SKM-1 treated with dmso at 0.1 percent for 144 hours (cell line): ENCODE data around the gene SUSD1.
"Not testable (repeated sequence)": the region's sequence is repeated elsewhere in the genome, so short reads cannot be mapped to it uniquely, and the experiment has no call there.

Source experiments
- DNase-seq: peaks from one replicate; lab custom pipeline; 2025; ENCODE audit not compliant: unreplicated experiment; lab: John Stamatoyannopoulos, UW

The SUSD1 gene

GRCh38 chr9:112174222-112174964 lies 704 bp downstream of the SUSD1 start:
- peak; percentile 14 for DNase-seq

- DNase-seq, result no peak
Measured at GRCh38 chr9:112173489-112174221, 1.4 kb downstream of the SUSD1 start.

DNA sequence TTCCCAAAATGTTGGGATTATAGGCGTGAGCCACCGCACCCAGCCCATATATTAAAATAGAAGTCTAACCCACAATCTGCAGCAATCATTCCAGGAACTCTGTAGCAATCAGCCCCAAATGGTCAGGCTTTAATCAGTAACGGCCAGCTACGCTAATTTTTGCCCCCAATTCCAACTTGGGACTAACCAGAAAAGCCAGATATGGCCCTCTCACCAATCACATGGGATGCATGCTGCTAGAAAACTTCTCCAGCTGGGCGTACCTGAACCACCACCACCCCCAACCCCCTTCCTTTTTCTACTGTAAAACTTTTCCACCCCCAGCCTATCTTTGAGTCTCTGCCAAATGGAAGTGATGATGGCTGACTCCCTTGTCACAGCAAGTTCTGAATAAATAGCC lies 4.1 kb downstream of the SUSD1 start:
- no peak for DNase-seq

- DNase-seq, result no peak
Measured at GRCh38 chr9:112170235-112170634, 4.9 kb downstream of the SUSD1 start.

DNA sequence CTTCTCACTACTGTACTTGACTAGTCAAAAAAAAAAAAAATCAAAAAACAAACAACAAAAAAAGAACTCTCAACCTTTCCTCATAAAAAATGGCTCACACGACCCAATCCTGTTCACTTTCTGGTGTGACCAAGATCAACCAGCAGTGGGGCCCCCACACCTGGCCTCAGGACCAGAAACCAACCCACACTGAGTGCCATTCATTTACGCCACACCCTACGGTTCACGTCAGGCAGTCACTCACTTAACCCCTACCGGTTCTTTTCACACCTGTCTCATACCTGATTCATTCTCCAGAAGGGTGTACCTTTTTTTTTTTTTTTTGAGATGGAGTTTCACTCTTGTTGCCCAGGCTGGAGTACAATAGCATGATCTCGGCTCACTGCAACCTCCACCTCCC lies 5.7 kb downstream of the SUSD1 start:
- no peak for DNase-seq

DNA sequence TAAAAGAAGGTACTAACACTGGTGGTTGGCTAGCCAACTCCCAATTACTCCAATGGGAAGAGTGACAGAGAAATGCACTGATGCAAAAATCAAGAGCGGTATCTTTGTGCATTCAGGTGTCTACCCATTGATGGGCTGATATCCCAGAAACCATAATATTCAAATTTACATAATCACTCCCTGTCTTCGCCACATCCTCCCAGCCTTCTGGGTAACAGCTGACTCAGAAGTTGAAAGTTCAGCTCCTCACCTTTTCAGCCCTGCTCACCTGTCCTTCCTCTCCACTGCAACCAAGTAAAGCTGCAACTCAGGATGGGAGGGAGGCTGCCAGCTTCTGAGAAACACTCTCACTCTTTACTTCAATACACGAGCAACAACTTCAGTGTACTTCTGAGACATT lies 6.9 kb downstream of the SUSD1 start:
- DNase-seq, result no peak

GRCh38 chr9:112166176-112167140 lies 8.6 kb downstream of the SUSD1 start:
- no peak for DNase-seq

DNA sequence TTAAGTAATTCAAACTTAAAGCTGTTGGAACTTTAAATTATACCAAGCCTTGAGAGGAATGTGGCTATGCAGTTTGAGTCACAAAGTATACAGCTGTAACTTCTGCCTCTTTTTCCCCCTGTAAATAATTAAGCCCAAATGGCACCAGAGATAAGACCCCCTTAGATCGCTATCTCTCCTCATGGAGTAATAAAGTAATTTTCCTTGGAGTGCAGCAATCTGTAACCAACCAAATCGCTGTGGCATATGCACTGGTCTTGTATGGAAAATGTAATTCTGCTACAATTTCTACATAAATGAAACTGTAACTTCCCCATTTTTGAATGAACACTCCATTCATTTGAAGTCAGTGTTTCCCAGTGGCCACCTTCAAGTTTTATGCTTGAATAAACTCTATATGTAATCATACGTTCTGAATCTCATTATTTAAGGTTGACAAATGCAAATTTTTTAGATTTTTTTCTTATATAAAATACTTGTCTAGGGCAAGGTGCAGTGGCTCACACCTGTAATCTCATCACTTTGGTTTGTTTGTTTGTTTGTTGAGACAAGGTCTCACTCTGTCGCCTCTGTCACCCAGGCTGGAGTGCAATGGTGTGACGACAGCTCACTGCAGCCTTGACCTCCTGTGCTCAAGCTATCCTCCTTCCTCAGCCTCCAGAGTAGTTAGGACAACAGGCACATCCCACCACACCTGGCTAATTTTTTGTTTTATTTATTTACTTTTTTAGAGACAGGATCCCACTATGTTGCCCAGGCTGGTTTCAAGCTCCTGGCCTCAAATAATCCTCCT lies 12.3 kb downstream of the SUSD1 start:
- DNase-seq, result peak; percentile 11

DNA sequence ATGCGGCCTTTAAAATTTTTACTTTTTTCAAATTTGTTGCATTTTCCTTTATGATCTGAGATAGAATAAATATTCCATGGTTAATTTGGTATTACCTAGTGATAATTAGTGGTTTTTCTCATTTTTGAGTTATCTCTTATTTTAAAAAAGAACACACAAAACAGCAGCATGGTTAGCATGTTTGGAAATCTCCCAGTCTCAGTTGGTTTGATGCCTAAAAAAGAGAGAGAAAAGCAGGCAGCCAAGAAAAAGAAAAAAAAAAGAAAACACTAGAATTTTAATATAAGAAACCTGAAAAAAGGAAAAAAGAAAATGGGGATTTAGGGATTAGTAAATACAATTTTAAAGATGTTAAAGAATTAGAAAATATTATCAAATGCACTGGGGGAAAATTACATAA lies 15.3 kb downstream of the SUSD1 start:
- no peak for DNase-seq

DNA sequence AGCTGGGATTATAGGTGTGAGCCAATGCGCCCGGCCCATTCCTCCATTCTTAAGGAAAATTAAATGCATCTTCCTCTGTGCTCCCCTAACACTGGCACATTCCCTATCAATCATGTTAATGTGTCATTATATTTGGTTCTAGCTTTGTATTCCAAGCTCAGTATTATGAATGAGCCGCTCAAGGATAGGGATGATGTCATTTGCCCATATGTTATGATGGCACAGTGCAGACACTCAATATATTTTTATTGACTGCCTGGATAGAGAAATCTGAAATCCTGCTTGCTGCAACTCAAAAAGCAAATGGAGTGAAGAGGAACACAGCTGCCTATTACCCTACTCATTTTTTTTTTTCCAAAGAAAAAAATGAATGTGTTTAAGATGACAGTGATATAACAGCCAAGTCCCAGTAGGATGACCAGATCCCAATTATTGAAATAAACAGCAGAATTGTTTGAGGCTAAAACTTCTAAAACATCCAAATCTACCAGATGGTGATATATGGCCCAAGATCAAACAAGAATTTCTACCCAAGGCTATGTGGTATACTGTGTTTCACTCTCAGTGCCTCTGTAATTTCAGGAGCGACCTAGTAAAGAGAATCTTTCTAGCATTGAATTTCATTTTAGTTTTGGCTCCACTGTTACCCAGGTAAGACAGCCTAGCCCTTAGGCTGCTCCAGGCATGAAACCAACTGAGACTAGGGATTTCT lies 16.3 kb downstream of the SUSD1 start:
- DNase-seq, result no peak

GRCh38 chr9:112157961-112158360 lies 17.1 kb downstream of the SUSD1 start:
- no peak for DNase-seq

DNA sequence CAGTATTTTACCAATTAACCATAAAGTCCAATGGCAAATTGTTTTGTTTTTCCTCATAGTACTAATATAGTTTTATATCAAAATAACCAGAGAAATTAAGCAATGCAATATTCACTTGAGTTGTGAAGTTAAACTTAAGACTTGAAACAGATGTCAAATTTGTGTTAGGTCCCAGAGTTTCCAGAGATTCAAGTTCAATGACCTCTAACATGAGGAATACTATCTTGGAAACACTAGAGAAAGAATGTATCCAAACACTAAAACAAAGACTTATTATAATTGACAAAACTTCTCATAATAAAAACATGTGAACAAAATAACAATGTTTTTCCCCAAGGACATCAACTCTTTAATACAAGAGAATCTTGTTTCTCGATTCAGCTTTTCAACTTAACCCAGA lies 18.0 kb downstream of the SUSD1 start:
- DNase-seq, result no peak

DNA sequence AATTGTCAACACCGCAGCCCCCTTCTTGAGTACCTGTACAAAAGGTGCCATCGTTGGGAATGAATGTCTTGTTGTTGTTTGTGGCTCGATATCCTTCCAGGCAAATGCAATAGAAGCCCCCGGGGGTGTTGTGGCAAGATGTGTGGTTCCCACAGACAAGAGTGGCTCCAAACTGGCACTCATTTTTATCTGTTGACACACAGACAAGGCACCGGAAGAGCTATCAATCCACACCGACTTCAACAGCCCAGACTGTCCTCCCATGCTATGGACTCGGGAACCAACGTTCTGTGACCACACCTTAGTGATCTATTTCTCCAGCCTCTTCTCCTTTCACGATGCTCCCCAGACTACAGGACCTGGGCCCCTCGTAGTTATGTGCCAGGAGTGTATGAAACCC lies 25.9 kb downstream of the SUSD1 start:
- no peak for DNase-seq

DNA sequence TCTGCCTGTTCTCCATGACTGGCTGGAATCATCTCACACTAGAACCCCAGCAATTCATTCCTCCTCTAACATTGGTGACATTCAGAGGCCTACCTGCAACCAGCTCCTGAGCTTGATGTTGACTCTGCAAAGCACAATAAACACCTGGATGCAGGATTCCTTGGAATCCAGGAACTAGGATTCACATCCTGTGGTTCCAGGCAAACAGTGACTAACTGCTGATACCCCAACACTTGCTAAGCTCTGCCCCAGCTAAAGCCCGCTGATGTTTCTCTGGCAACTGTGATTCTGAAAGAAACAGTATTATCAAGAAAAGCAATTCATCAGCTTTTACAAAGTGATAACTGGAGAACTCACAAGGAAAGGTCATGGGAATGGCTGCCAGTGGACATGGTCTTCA lies 29.2 kb downstream of the SUSD1 start:
- DNase-seq, result no peak

- no peak for DNase-seq
Measured at GRCh38 chr9:112144807-112145206, 30.3 kb downstream of the SUSD1 start.

GRCh38 chr9:112142420-112142819 lies 32.7 kb downstream of the SUSD1 start:
- DNase-seq, result no peak

- DNase-seq, result no peak
Measured at GRCh38 chr9:112140936-112141335, 34.2 kb downstream of the SUSD1 start.

GRCh38 chr9:112137066-112137465 lies 38.0 kb downstream of the SUSD1 start:
- DNase-seq, result no peak

- DNase-seq, result no peak
Measured at GRCh38 chr9:112135706-112136105, 39.4 kb downstream of the SUSD1 start.

- not testable (repeated sequence) for DNase-seq
Measured at GRCh38 chr9:112133806-112134205, 41.3 kb downstream of the SUSD1 start.
